GM21447 (cell line): ENCODE data around the gene KITLG.
"Not testable (repeated sequence)": the region's sequence is repeated elsewhere in the genome, so short reads cannot be mapped to it uniquely, and the experiment has no call there.

Source experiments
- ATAC-seq: cut with Tn5 transposase; IDR thresholded peaks from one replicate; pipeline ENCODE4 v1.9.1; 2021; ENCODE audit not compliant: unreplicated experiment

KITLG gene

DNA sequence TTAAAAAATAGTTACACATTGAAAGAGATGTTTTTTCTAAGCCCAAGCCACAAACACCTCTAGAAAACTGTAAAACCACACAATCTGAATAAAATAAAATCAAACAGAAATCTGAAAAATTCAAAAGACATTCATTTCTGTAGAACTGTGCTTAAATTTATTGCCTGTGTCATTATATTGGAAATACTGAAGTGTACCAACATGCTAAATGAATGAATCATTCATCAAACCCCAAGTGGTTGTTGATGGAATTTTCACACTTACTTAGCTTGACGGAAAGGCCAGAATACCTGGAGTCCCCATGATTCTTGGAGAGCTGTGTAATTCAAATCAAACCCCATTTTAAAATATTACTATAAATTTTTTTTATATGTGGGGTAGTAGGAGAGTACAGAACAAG lies 2.7 kb downstream of the KITLG start:
- no peak for ATAC-seq

DNA sequence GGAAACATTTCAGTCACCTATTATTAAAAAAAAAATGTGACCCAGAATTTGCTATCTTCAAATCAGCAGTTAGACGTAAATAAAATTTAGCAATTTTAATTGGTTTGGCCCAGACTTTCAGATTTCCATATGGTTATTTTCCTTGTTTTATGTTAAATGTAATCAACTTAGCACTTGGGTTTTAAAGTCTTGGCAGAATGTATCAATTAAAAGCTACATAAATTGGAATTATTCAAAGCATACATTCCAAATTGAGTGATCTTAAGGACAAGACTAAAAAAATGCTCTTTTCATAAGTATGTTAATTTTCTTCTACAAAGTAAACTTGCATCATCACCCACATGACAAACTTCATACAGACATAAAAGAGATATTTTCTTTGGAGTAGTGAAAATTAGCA lies 3.4 kb downstream of the KITLG start:
- no peak for ATAC-seq

DNA sequence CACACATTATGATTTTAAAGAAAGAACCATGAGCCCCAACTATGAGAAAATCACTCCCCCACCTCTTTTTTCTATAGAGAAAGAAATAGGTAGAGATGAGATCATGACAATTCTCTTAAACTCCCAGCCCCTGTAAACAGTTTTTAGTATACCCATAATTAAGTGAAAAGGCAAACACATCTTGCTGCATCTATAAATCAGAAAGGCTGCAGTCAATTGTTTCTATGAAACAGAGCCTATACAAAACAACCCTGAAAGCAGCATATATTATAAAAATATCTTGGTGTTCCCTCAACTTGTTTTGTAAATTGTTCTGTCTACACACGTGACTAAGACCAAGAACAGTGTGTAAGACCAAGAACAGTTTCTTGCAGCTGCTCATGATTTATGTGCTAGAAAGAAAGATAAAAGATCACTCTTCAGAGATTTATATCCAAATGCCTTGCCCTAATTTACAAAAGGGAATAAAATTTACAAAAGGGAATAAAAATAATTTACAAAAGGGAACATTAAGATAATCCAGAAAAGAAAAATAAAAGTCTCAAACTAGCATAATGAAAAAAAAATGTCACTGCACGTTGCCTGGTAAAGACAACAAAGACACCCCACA lies 4.8 kb downstream of the KITLG start:
- ATAC-seq = no peak

DNA sequence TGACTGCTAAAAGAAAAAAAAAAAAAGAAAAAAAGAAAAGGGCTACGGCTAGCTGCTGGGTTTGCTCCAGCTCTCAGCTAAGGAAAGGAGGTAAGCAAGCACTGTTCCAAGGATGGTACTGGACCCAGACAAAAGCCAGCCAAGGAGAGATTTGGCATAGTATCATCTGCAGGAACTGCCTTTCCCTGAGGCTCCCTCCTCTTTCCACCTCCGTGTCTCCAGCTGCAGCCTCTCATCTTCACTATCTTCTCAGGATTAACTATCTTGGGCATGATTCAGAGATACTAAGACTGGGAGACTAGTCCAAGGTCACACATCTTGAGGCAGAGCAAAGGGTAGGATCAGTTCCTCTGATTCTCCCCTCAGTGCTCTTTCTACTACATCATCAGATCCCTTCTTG lies 6.0 kb downstream of the KITLG start:
- ATAC-seq = no peak

DNA sequence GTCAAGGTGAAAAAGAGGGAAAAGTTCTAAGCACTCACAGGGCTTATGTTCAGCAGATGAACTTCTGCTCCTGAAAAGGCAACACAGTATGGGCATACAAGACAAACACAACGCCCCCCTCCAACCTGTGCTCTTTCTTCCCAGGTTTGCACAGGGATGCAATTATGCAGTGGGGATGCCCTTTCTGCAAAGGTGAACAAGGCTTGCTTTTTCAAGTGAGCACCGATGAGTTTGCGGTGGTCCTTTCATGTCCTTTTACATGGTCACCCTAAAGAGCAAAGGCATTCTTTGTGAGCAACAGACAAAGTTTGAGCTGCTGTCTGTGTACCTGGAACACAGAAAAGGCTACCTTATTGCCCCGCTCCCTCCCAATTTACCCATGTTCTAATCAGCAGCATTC lies 6.7 kb downstream of the KITLG start:
- ATAC-seq = no peak

DNA sequence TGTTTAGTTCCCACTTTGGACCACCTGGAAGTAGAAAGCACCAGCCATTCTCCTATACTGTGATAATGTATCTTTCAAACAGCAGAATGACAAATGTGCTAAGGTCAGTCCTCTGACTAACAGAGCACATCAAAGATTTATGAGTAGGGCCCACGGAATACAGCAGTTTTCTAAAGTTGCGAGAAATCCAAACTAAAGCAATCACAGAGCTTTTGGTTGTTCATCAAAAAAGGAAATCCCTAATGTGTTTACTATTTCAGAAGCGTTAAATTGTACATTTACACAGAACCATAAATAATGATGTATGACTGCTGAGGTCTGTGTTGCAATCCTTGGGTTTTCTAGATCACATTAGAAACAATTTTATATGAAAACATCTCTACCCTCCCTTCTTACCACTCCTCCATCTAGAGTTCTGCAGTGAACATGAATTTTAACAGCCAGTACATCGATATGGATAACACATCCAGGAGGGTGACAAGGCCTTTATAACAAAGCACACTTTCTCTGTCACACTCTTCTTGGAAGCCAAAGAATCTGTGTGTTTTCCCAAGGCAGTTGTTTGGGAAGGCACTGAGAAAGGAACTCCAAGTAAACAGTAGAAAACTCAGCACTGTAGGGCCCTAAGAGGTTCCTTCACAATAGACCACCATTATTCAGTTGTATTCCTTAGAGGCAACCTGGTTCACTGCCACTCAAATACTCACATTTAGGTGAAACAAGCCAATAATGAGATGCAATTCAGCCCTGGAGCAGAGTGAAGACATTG lies 7.3 kb downstream of the KITLG start:
- ATAC-seq = no peak

DNA sequence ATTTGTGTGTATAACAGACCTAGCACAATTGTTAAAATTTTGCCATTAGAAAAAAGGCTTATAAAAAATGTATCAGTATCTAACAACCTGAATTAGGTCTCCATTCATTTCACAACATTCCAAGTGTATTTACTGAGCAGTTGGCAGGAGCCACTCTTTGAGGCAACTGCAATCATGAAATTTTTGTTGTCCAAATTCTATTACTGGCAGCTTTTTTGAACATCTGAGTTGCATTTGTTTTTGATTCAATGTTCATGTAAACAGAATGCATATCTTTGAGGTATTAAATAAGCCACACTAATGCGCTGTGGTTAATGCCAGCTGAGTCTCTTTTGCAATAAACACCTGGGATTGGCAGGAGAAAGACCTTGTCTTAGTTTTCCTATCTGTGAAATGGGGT lies 8.7 kb downstream of the KITLG start:
- ATAC-seq = no peak

DNA sequence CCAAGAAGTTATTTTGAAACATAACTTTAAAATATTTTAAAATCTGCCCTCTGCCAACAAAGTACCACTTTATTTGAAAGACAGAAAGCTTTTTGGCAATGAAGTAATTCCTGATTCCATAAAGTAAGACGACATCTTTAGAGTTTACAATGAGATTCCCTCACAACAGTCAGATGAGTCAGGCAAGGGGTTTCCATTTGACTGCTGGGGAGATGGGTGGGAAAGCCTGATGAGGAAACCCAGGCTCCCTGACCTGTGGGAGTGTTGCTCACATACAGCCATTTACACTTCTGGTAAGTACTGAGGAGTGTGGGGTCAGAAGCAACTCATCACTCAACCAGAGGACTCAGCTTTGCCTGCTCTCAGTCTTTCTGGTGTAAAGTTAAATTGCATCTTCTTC lies 10.2 kb downstream of the KITLG start:
- ATAC-seq = no peak

DNA sequence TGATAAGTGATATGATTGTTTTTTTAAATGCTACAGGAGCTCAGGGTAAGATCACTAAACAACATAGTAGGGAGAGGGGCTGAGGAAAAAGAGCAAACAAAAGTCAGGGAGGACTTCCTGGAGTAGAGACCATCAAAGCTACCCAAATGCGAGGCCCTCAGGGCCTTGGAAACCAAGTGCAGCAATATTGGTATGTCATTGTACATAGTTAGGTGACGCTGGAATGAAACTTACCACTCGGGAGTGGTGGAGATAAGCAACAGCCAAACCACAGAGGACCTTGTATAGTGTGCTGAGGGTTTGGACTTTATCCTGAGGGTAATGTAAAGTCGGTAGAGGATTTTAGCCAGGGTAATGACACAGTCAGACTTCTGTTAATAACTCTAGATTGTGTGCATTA lies 13.8 kb downstream of the KITLG start:
- no peak for ATAC-seq

DNA sequence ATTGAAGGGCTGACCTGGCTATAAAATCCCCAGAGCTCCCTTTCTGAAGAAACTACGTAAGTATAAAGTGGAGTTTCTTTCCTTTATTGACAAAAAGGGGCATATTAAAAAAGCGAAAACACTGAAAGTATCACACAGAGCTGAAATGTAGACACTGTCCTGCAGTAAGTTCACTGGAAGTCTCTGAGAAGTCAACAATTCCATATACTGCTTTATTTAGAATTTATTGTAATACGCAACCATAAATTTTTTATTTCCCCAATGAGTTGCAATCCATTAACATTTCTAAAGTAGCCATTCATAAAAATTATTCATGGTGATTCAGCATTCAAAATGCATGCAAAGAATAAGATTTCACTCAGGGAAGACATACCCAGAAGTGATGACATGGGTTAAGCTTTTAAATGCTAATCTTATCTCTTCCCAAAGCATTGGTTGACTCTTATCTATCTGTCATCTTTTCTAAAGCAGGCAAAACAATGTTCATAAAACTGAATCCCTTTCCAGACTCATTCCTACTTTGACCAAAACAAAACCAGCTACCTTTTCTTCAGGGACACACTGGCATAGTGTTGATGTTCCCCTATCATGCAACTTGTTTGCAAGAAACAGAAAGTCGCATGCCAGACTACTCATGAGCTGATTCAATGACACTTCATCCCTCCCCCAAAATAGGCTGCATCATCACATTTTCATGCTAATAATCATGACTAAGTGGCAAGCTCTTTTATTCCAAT lies 17.3 kb downstream of the KITLG start:
- ATAC-seq = no peak

DNA sequence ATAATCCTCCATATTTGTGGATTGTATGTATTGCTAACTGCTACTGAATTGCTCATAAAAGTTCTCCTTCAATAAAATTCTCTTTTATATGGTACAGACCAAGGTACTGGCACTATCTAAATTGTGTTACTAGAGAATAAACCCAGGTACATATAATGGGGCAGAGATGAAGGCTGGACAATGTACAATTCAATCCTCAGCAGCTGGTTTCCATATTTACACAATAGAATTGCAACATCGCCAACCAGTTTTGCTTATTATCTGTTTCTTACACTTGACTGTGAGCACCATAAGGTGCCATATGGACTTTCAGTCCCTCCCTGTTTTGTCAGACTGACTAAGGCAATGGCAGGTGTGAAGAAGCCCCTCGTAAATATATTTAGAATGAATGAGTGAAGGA lies 18.1 kb downstream of the KITLG start:
- ATAC-seq = no peak

DNA sequence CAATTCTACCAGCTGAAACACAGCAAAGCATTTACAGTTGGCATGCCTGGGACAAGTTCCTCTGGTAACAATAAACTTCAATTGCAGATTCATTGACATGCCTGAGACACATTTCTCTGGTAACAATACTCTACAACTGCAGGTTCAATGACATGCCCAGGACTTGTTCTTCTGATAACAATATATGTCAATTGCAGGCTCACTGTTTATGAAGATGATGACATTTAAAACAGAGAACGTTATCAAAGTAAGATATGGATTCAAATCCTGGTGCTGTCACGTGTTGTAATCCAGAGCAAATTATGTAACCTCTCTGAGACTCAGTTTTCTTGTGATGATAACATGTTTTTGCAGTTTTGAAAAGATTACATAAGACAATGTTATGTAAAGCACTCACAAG lies 20.5 kb downstream of the KITLG start:
- ATAC-seq = no peak

DNA sequence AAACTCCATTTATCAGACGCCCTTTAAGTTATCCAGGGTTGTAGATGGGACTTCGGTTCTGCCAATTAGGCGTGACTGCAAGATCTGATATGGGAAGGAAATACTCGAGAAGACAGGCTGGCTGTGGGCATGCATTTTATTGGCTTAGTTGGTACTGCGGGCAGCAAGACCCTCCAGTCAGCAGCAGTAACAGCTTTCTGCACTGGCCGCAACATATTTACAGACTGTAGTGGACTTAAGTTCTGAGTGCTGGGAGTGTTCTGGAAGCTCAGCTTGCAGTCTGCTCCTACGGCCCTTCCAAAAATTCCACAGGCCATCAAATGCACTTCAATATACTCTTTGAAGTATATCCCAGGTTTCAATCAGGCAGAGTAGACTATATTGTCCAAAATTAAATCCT lies 21.1 kb downstream of the KITLG start:
- no peak for ATAC-seq

DNA sequence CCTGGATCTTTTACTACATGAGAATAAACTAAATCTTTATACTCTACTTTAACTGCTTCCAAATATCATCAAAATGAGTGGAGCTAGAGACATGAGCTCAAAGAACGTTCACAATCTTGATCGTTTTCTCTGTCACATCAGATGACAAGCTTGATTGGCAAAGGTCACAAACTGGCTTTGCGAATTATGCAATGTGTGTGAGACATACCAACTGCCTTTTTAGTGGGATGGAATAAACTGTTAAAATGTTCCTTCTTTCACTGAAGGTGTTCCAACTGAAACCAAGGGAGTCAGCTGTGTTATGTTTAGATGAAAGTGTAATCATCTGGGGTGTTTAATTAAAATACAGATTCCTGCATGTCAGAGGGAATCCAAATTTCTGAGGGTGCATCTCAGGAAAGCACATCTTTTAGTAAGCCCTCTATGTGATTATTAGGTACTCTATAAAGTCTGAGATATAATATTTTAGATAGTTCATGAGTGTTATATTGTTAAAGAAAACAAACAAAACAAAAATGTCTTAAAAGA lies 21.9 kb downstream of the KITLG start:
- no peak for ATAC-seq

DNA sequence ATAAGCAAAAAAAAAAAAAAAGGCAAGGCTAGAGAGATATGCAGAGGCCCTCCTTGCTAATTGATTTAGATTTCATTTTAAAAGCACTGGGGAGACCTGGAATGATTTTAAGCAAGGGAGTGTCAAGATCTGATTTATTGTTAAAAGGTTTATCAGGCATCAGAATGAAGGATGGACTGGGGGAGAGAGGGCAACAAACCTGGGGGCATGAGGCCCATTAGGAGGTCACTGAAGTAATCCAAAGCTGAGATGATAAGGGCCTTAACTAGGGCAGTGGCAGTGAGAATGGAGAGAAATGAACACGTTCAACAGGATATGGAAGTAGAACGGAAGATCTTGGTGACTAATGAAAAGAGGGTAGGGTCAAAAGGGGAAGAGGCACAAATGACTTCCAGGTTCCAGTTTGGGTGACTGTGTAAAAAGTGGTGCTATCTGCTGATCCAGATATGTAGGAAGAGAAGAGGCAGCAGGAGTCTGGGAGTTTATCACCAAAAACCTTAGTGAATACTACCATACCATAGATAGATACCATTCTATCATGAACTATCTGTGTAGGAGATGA lies 24.0 kb downstream of the KITLG start:
- no peak for ATAC-seq

DNA sequence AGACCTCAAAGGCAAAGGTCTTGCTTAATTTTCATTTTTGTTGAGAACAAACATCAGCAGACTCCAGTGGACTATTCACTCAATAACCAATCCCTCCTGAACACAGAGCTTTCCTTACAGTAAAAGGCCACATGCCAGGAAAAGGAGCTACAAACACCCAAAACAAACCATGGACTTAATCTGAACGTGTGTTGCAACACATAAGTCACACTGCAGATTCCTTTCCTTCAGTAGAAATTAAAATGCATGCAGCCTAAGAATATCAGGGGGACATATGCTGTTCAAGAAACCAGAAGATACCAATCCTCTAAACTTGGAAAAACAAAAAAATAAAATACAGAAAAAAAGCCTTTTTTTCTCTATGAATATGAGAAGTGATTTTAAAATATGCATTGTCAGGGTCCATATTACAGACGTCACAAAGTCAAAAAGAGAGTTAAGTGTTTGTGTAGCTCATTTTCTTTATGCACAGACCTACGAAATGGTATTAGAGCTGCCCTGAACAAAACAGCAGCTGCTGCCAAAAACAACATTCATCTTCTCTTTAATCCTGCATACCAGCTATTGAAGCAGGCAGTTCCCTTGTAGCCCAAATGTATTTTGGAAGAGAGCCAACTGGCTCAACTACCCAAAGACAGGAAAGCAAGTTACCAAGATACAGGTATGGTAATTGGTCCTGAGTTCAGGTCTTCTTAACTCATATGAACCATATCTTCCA lies 26.2 kb downstream of the KITLG start:
- ATAC-seq = no peak

DNA sequence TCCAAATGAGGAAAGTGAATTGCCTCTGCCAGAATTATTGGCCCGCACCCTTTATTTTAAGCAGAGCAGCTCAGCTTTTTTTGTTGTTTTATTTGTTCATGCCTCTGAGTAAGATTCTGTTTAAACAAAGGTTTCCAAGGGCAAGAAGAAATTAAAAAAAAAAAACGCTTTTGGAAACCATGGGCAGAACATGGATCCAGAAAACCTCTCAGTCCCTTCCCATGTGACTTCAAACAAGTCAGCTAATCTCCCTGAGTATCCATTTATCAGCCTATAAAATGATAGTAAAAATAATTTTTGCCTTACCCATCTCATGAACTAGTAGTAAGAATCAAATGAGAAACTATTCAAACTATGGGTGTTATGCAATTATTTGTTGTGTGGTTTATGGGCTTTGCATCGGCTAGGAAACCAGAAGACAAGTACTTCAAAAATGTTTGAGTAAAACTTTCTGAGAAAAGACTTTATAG lies 27.6 kb downstream of the KITLG start:
- no peak for ATAC-seq

DNA sequence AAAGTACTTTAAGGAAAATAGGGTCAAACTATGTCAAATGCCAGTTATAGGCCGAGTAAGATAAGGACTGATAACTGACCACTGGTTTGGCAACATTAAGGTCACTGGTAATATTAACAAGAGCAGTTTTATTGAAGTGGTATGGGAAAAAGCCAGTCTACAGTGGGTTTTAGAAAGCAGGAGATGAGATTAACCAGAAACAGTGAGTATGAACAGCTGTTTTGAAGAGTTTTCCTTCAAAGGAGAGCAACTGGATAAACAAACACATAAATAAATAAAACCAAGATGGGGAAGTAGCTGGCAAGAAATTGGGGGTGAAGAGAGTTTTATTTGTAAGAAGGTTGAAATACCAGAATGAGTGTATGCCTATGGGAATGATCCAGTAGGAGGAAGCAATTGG lies 30.3 kb downstream of the KITLG start:
- no peak for ATAC-seq

DNA sequence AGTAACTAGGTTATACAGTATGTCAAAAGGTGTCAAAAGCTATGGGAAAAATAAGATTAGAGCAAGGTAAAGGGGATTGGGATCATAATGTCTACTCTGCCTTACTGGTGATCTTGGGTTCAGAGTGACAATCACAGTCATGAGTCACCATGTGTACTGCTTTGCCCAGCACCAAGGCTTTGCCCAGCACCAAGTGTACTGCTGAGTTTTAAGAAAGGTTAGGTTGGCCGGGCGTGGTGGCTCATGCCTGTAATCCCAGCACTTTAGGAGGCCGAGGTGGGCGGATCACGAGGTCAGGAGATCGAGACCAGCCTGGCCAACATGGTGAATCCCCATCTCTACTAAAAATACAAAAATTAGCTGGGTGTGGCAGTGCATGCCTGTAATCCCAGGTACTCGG lies 32.3 kb downstream of the KITLG start:
- not testable (repeated sequence) for ATAC-seq

DNA sequence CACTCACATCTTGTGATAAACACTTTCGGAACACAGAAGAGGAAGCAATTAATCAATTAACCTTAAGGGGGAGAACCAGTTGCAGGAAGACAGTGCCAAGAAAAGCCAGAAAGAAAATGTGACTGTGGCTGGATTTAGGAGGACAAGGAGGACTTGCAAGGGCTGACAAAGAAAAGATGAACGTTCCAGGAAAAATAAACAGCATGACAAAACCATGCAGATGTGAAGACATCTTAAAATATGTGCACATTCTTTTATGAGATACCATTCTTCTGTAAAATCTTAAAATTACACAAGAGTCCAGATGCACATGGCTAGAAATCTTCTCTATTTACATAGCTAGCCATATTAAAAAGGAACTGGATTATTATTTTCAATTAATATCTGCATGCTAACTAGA lies 33.4 kb downstream of the KITLG start:
- no peak for ATAC-seq

DNA sequence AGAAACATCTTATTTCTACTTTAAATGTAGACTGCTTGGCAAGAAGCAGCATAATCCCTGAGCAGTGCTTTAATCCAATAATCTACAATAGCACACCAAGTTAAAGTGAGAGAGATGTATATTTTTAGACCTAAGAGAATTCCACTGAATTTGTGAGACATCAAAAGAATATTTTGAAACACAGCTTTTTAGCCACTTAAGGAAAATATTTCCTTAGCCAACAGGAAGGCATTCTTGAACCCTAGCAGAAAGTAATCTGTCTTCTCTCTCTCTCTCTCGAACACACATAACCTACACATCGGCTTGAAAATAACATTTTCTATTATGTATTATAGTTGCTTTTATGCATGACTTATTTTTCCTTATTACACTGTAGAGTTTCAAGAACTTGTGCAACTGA lies 34.0 kb downstream of the KITLG start:
- no peak for ATAC-seq
